GM12878 (cell line): ENCODE data around the gene TADA2A. TPM values are rescaled to one million over a fixed set of nuclear protein-coding genes. Genes with fewer than 3 reads are reported as not detected.

Experiments used
- ATAC-seq: fragments of 200-7000 bp; cut with Tn5 transposase; 3 replicates; pipeline ENCODE4 v1.9.1; 2020; ENCODE audit warnings: mild to moderate bottlenecking, moderate library complexity
- BruUV-seq: library from RNA; stranded (reverse); fragments of 400-500 nt; replicated peaks from 2 replicates; lab custom pipeline; 2021; lab: Mats Ljungman, UMichigan
- CTCF ChIA-PET: fragments of 300-600 bp; sonication (Branson Sonifier 250); formaldehyde crosslinking; extraction: SDS; loops from one replicate; lab custom pipeline; 2021; ENCODE audit warnings: inconsistent platforms; lab: Yijun Ruan, JAX
- POLR2A ChIA-PET: fragments of 350-600 bp; formaldehyde crosslinking; extraction: SDS; loops from one replicate; lab custom pipeline; 2021; ENCODE audit warnings: inconsistent platforms; lab: Charles Lee
- RAD21 ChIA-PET: fragments of 300-600 bp; sonication (Branson Sonifier 250); formaldehyde crosslinking; loops from one replicate; lab custom pipeline; 2023; ENCODE audit warnings: antibody characterized with exemption; ENCODE audit not compliant: unreplicated experiment; lab: Charles Lee
- SMC1A ChIA-PET: fragments of 300-600 bp; sonication (Branson Sonifier 250); formaldehyde crosslinking; loops from one replicate; lab custom pipeline; 2023; ENCODE audit not compliant: unreplicated experiment, uncharacterized antibody; lab: Charles Lee
- DNase-seq: peaks from one replicate; pipeline ENCODE4 v3.0.0-alpha.2; 2011; ENCODE audit warnings: low read depth, low spot score
- FAIRE-seq: peaks from 3 replicates; lab custom pipeline; 2011; peaks lifted over from hg19 to GRCh38; lab: Jason Lieb, UNC
- H2AFZ ChIP-seq: 2 replicates; pipeline ENCODE4 v1.6.0; 2011; ENCODE audit warnings: low read depth, low read length, control low read depth; ENCODE audit not compliant: control insufficient read depth
- H3K27ac ChIP-seq: 2 replicates; pipeline ENCODE4 v1.5.1; 2011; ENCODE audit warnings: control low read depth; ENCODE audit not compliant: control insufficient read depth, insufficient read depth
- H3K27me3 ChIP-seq, 2 experiments: replicated peaks in 1 of 2; 2 replicates each; pipeline versions ENCODE4 v1.6.0 to v1.6.1; 2011; ENCODE audit warnings: low read length in 1 of 2; ENCODE audit not compliant: control insufficient read depth in 2 of 2, insufficient read depth in 2 of 2
- H3K36me3 ChIP-seq, 2 experiments: 2 replicates each; pipeline ENCODE4 v1.5.1; 2011; ENCODE audit warnings: low read length in 1 of 2; ENCODE audit not compliant: control insufficient read depth in 2 of 2, insufficient read depth in 2 of 2
- H3K4me1 ChIP-seq: 2 replicates; pipeline ENCODE4 v1.6.1; 2011; ENCODE audit warnings: mild to moderate bottlenecking, low read length, moderate library complexity, mixed read lengths; ENCODE audit not compliant: control insufficient read depth, insufficient read depth
- H3K4me2 ChIP-seq: 2 replicates; pipeline ENCODE4 v1.6.0; 2011; ENCODE audit warnings: control low read depth; ENCODE audit not compliant: control insufficient read depth, insufficient read depth
- H3K4me3 ChIP-seq: fragments of 200-600 bp; sonication (generic); 2 replicates; pipeline ENCODE4 v1.5.1; 2016
- H3K79me2 ChIP-seq: 2 replicates; pipeline ENCODE4 v1.6.0; 2011; ENCODE audit warnings: low read length; ENCODE audit not compliant: control insufficient read depth, insufficient read depth
- H3K9ac ChIP-seq: 2 replicates; pipeline ENCODE4 v1.8.0; 2011; ENCODE audit warnings: low read length, control low read depth, mixed read lengths; ENCODE audit not compliant: control insufficient read depth, insufficient read depth
- H3K9me3 ChIP-seq: replicated peaks from 3 replicates; pipeline ENCODE4 v1.5.1; 2011; ENCODE audit warnings: mild to moderate bottlenecking, low read length; ENCODE audit not compliant: control insufficient read depth, insufficient read depth
- H4K20me1 ChIP-seq: 2 replicates; pipeline ENCODE4 v1.6.0; 2011; ENCODE audit not compliant: control insufficient read depth, insufficient read depth
- BMI1 ChIP-seq: fragments of 450-650 bp; IDR thresholded peaks from 2 replicates; pipeline ENCODE4 v1.6.1; 2016; ENCODE audit warnings: mild to moderate bottlenecking, moderate library complexity, borderline replicate concordance
- FOS ChIP-seq: IDR thresholded peaks from 3 replicates; pipeline ENCODE4 v1.6.1; 2011; ENCODE audit warnings: borderline replicate concordance; ENCODE audit not compliant: insufficient read length; ENCODE audit errors: extremely low read depth
- FOXM1 ChIP-seq: IDR thresholded peaks from 2 replicates; pipeline ENCODE4 v1.6.1; 2012; ENCODE audit warnings: low read depth, mild to moderate bottlenecking, inconsistent platforms, low read length, moderate library complexity
- HDGF ChIP-seq: fragments of 450-650 bp; IDR thresholded peaks from 2 replicates; pipeline ENCODE4 v1.6.1; 2016; ENCODE audit warnings: antibody characterized with exemption
- KAT2A ChIP-seq: conservative IDR thresholded peaks from 2 replicates; pipeline ENCODE4 v1.6.1; 2011; ENCODE audit warnings: low read depth, low read length; ENCODE audit not compliant: control insufficient read depth
- MTA2 ChIP-seq: fragments of 450-650 bp; IDR thresholded peaks from 2 replicates; pipeline ENCODE4 v1.6.1; 2016; ENCODE audit warnings: low read depth, mild to moderate bottlenecking, moderate library complexity
- MXI1 ChIP-seq: fragments of 150-350 bp; IDR thresholded peaks from 2 replicates; pipeline ENCODE4 v1.6.1; 2011; ENCODE audit warnings: low read depth, mild to moderate bottlenecking, inconsistent platforms, low read length, improper control_type of control experiment
- NBN ChIP-seq: fragments of 450-650 bp; IDR thresholded peaks from 2 replicates; pipeline ENCODE4 v1.6.1; 2016
- NR2C2 ChIP-seq: IDR thresholded peaks from 2 replicates; pipeline ENCODE4 v1.6.1; 2011; ENCODE audit warnings: borderline replicate concordance, low read depth; ENCODE audit not compliant: control insufficient read depth, insufficient read length
- SMAD1 ChIP-seq: fragments of 450-650 bp; IDR thresholded peaks from 2 replicates; pipeline ENCODE4 v1.6.1; 2018; ENCODE audit warnings: mild to moderate bottlenecking, low read depth; ENCODE audit not compliant: partially characterized antibody
- SMARCA5 ChIP-seq: fragments of 450-650 bp; IDR thresholded peaks from 2 replicates; pipeline ENCODE4 v1.6.1; 2017; ENCODE audit warnings: mild to moderate bottlenecking
- SMC3 ChIP-seq: IDR thresholded peaks from 2 replicates; pipeline ENCODE4 v1.6.1; 2011; ENCODE audit warnings: low read length, improper control_type of control experiment, borderline replicate concordance
- ZBTB33 ChIP-seq: fragments of 450-650 bp; IDR thresholded peaks from 2 replicates; pipeline ENCODE4 v1.6.1; 2017; ENCODE audit warnings: mild to moderate bottlenecking
- WGBS: methylation state at CpG from one replicate; pipeline ENCODE4 v1.1.6; 2016; ENCODE audit warnings: low lambda C conversion rate; ENCODE audit not compliant: insufficient replicate concordance, insufficient coverage; ENCODE audit errors: missing lambda C conversion rate; 5-methylcytosine and 5-hydroxymethylcytosine counted together
- in situ Hi-C: fragments of 300-500 bp; cut with MboI; formaldehyde crosslinking; loops from 9 replicates; pipeline ENCODE4 v1.14.3; 2018; ENCODE audit warnings: mixed read lengths
- intact Hi-C: fragments of 100-400 bp; cut with micrococcal nuclease; formaldehyde crosslinking; loops from one replicate; pipeline ENCODE4 v1.14.2; 2022; ENCODE audit not compliant: unreplicated experiment
- polyA plus RNA-seq, 11 experiments: library from polyadenylated mRNA; depleted of rRNA in 4 of 11; unstranded in 6 of 11; stranded (reverse) in 5 of 11; fragments of >200 nt; fragmentation: Nextera tagmentation in 4 of 11; fragmentation: Illumina TruSeq in 1 of 11; extraction: Ambion mirVana in 4 of 11; extraction: Trizol in 1 of 11; gene quantifications; 1 replicate in 1 of 11; 2 replicates in 10 of 11; pipeline versions ENCODE4 v1.2.1 to v1.2.3, GENCODE V29; 2011 to 2016; ENCODE audit warnings: inconsistent platforms in 2 of 11, missing spikeins in 2 of 11, low read depth in 1 of 11
- total RNA-seq, 4 experiments: library from RNA; depleted of rRNA in 3 of 4; stranded (reverse); fragments of >200 nt in 3 of 4; fragmentation: Illumina TruSeq in 1 of 4; extraction: Trizol in 1 of 4; gene quantifications; 2 replicates each; pipeline versions ENCODE4 v1.2.1 to v1.2.3, GENCODE V29; 2013 to 2021
- TF ChIP-seq, protein P1 (sequence below): IDR thresholded peaks from 2 replicates; pipeline ENCODE4 v1.6.1; 2011; ENCODE audit warnings: borderline replicate concordance, low read depth, mild to moderate bottlenecking, moderate library complexity, mixed read lengths, low read length; ENCODE audit not compliant: insufficient read depth; ENCODE audit errors: extremely low read length
- TF ChIP-seq, protein P2 (sequence below): IDR thresholded peaks from 2 replicates; pipeline ENCODE4 v1.6.1; 2011; ENCODE audit warnings: borderline replicate concordance, low read depth, mild to moderate bottlenecking, moderate library complexity, low read length; ENCODE audit not compliant: insufficient read depth, poor library complexity, severe bottlenecking

TADA2A gene
- total and polyA plus RNA-seq, 10 of the 15 experiments (the other 5 are each of a cell fraction or from before 2014, with no cell fraction given) = 19.6 to 43.8 (median 34.1) TPM

DNA sequence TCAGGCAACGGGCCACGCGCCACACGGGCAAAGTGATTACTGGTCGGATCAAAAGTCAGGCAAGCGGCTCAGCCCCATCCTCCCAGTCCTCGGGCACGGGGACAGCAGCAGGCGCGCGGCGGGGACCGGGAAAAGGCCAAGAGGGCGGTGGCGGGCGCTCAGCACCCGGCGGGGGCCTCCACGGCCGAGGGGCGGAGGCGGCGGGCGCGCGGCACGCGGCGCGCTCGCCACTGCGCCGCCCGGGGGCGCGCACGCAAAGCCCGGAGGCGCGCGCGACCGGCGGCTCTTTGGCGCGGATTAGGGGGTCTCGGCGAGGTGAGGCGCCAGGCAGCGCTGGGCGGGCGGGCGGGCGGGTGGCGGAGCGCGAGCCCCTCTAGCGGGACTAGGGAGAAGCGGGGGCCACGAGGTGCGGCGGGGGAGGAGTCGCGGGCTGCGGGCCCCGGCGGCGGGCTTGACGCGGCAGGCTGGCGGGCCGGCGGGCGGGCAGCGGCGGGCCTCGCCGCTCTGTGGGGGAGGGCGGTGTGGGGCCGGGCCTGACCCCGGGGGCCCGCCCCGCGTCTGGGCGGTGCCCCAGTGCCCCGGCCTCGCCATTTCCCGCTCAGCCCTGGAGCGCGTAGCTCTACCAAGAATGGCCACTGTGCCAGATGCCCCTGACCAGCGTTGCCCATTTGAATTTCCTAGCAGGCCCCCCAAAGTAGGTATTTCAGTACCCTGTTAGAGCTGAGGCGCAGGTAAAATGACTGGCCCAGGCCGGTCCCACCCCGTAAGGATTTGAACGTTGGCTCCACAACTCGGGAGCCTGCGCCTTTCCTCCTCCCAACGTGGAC is at the start of gene TADA2A, which contains the start of gene ACACA (continued):
- TF ChIP-seq MTA2 (no peak), SMARCA5 (peak; percentile 72; the same call in 1 of the 2 replicates), SMAD1 (peak; percentile 59), NBN (no peak)

DNA sequence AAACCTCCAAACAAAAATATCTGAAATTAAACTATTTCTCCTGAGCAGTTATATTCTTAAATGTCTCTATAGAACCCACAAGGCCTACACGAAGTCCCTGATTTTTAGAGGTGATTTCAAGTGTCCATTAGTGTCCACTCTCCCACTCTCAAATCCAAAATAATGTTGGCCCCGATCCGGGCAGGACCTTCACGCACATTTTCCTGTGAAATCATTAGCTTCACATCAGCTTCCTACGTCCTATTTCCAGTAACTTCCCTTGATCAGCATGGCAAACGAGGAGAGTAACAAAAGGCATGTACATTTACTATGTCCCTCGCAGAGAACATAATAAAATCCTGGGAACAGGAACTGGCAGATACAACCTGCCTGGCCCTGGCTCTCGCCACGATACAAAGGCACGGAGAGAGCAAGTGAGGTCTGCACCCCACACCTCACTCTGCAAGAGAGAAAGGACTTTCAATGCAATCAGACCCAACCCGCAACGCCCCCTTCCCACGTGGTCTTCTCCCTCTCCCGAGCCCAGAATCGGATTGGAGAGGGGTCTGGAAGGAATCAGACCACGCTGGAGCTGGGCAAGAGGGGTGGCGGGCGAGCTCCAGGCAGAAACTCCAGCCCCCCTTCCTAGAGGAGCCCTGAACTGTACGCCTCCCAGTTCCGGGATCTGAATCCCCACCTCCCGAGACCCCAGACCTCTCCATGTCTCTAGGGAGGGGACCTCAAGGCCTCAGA is 48.4 kb upstream of the TADA2A start:
- Histone ChIP-seq H3K4me1 (peaks cover 12% of the 10 kb centered on the region), H3K27ac (peak overlapping the region; percentile 21), H3K9me3 (no peaks in the 10 kb centered on the region), H3K4me2 (peak overlapping the region; percentile 98), H2AFZ (peak overlapping the region; percentile 82), H3K27me3 (no peaks in the 10 kb centered on the region), H3K9ac (peak overlapping the region; percentile 86), H4K20me1 (no peaks in the 10 kb centered on the region), H3K79me2 (peaks cover 33% of the 10 kb centered on the region), H3K36me3 (peaks cover 0 to 2% of the 10 kb centered on the region in 2 experiments; a peak in 3 of 4 replicates), H3K4me3 (peak overlapping the region; percentile 78)
- ChIA-PET POLR2A (interaction anchor here (0.6 to 1.1 kb wide), 6 partner anchors 8 to 123 kb away, joined by 3 to 7 read pairs (median 4); partner anchors contain the start of genes ACACA and TADA2A), SMC1A (interaction anchor here (0.6 to 0.7 kb wide), 5 partner anchors 13 to 83 kb away, joined by 3 to 4 read pairs (median 3); no protein-coding TSS in a partner anchor), CTCF (interaction anchor here (0.6 to 2.4 kb wide), 3 partner anchors 10 to 39 kb away, joined by 3 to 8 read pairs (median 6); no protein-coding TSS in a partner anchor), RAD21 (interaction anchor here (2.7 kb wide), 1 partner anchor 15 kb away, joined by 12 read pairs; no protein-coding TSS in a partner anchor)
- WGBS = under 1% methylated on average over 20 of the region's 21 CpGs
- ATAC-seq (peak; percentile 52), DNase-seq (no peak), FAIRE-seq (no peak)
- intact Hi-C loops (loop anchor here (5.0 to 10.0 kb wide), 2 partner anchors 49 to 413 kb away; partner anchors contain the start of genes AATF, ACACA and TADA2A), in situ Hi-C loops (no loop called here)
- no TSS peak for BruUV-seq
- no peak for TF ChIP-seq SMC3
- TF ChIP-seq HDGF = 0 out of 2 replicates have a peak, but pooled peaks have one; percentile 57
- TF ChIP-seq, protein P1, sequence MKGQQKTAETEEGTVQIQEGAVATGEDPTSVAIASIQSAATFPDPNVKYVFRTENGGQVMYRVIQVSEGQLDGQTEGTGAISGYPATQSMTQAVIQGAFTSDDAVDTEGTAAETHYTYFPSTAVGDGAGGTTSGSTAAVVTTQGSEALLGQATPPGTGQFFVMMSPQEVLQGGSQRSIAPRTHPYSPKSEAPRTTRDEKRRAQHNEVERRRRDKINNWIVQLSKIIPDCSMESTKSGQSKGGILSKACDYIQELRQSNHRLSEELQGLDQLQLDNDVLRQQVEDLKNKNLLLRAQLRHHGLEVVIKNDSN = peak; percentile 19
- TF ChIP-seq FOS = no peak
- TF ChIP-seq, protein P2, sequence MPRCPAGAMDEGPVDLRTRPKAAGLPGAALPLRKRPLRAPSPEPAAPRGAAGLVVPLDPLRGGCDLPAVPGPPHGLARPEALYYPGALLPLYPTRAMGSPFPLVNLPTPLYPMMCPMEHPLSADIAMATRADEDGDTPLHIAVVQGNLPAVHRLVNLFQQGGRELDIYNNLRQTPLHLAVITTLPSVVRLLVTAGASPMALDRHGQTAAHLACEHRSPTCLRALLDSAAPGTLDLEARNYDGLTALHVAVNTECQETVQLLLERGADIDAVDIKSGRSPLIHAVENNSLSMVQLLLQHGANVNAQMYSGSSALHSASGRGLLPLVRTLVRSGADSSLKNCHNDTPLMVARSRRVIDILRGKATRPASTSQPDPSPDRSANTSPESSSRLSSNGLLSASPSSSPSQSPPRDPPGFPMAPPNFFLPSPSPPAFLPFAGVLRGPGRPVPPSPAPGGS = peak; percentile 14
- TF ChIP-seq NBN = 0 out of 2 replicates have a peak, but pooled peaks have one; percentile 28
- no peak for TF ChIP-seq ZBTB33
- no peak for TF ChIP-seq FOXM1
- TF ChIP-seq KAT2A = no peak
- TF ChIP-seq MXI1 = peak; percentile 9; the same call in 1 of the 2 replicates
- no peak for TF ChIP-seq NR2C2
- no peak for TF ChIP-seq BMI1
